ENCODE measurements around the gene COQ2.

The COQ2 gene

GRCh38 chr4:83223781-83224180, 60.8 kb downstream of the COQ2 start:
- Histone ChIP-seq H3K27ac (no peak overlapping the region), H3K4me3 (no peak overlapping the region)

GRCh38 chr4:83221897-83222441, 62.6 kb downstream of the COQ2 start:
- Histone ChIP-seq H3K27ac (no peak overlapping the region), H3K4me3 (no peak overlapping the region)

GRCh38 chr4:83219344-83220331, 65.0 kb downstream of the COQ2 start:
- Histone ChIP-seq H3K27ac (peak overlapping the region in 11 of 21 experiments; percentile 5 to 82 (median 47)), H3K4me3 (peak overlapping the region in 4 of 7 experiments; percentile 6 to 9 (median 8))

- Histone ChIP-seq H3K27ac (peak overlapping the region in 12 of 21 experiments; percentile 15 to 86 (median 54)), H3K4me3 (no peak overlapping the region)
Measured at GRCh38 chr4:83217721-83218522, 66.7 kb downstream of the COQ2 start.

GRCh38 chr4:83216959-83217683, 67.5 kb downstream of the COQ2 start:
- Histone ChIP-seq H3K4me3 (no peak overlapping the region), H3K27ac (peak overlapping the region in 13 of 21 experiments; percentile 15 to 86 (median 45))

- Histone ChIP-seq H3K27ac (no peak overlapping the region), H3K4me3 (no peak overlapping the region)
Measured at GRCh38 chr4:83214079-83214478, 70.5 kb downstream of the COQ2 start.
